Activated naive CD4-positive, alpha-beta T cell (primary cell): ENCODE measurements around the gene DENND1A.
"Not testable (repeated sequence)": the region's sequence is repeated elsewhere in the genome, so short reads cannot be mapped to it uniquely, and the experiment has no call there.

Source experiments
- DNase-seq, 4 experiments: peaks; one replicate each; lab custom pipeline; 2025; lab: John Stamatoyannopoulos, UW

The DENND1A gene

GRCh38 chr9:123411636-123412035 is 518.3 kb downstream of the DENND1A start:
- DNase-seq = no peak

GRCh38 chr9:123411191-123411590 is 518.7 kb downstream of the DENND1A start:
- DNase-seq = no peak

GRCh38 chr9:123410281-123410910 is 519.5 kb downstream of the DENND1A start:
- DNase-seq = no peak

GRCh38 chr9:123408313-123409262 is 521.3 kb downstream of the DENND1A start:
- DNase-seq = no peak

GRCh38 chr9:123407217-123407851 is 522.6 kb downstream of the DENND1A start:
- no peak for DNase-seq

GRCh38 chr9:123406691-123407216 is 523.2 kb downstream of the DENND1A start:
- no peak for DNase-seq

- DNase-seq = no peak
These were observed 523.9 kb downstream of the DENND1A start for GRCh38 chr9:123406016-123406415.

GRCh38 chr9:123402981-123403509 is 526.9 kb downstream of the DENND1A start:
- DNase-seq = no peak

GRCh38 chr9:123401879-123402513 is 527.9 kb downstream of the DENND1A start:
- no peak for DNase-seq

GRCh38 chr9:123400926-123401503 is 528.9 kb downstream of the DENND1A start:
- DNase-seq = no peak

- DNase-seq = no peak
These were observed 530.0 kb downstream of the DENND1A start for GRCh38 chr9:123399803-123400378.

GRCh38 chr9:123398938-123399337 is 531.0 kb downstream of the DENND1A start:
- DNase-seq = not testable (repeated sequence)

- no peak for DNase-seq
These were observed 532.0 kb downstream of the DENND1A start for GRCh38 chr9:123397975-123398374.

- no peak for DNase-seq
These were observed 534.0 kb downstream of the DENND1A start for GRCh38 chr9:123395689-123396511.

GRCh38 chr9:123395276-123395688 is 534.6 kb downstream of the DENND1A start:
- DNase-seq = no peak

GRCh38 chr9:123394291-123395235 is 535.4 kb downstream of the DENND1A start:
- no peak for DNase-seq

GRCh38 chr9:123392802-123393201 is 537.1 kb downstream of the DENND1A start:
- no peak for DNase-seq

- no peak for DNase-seq
These were observed 538.0 kb downstream of the DENND1A start for GRCh38 chr9:123391946-123392345.

GRCh38 chr9:123391233-123391632 is 538.7 kb downstream of the DENND1A start:
- no peak for DNase-seq
